ENCODE results near the gene FMO5. TPM values are rescaled to one million over a fixed set of nuclear protein-coding genes. Genes with fewer than 3 reads are reported as not detected.

The FMO5 gene
- polyA plus RNA-seq, 1 donor (not counting 4 experiments of a cell fraction or from before 2014, with no cell fraction given): 0.31 TPM

- dilution Hi-C loops (cut with MboI; ENCODE audit: extremely low pct_ligation_motif_present, low sequenced_read_pairs): no loop called here
- Histone ChIP-seq H3K9me3 (ENCODE audit: control insufficient read depth, low read depth, low read length) (no peaks in the 10 kb centered on the region), H3K9ac (ENCODE audit: control insufficient read depth, extremely low read depth, insufficient read depth, low read length) (no peak overlapping the region), H3K4me2 (ENCODE audit: control insufficient read depth, extremely low read depth, insufficient read depth, low read depth, low read length) (no peak overlapping the region), H3K36me3 (ENCODE audit: control insufficient read depth in 2 of 2, extremely low read depth in 1 of 2, insufficient read depth in 2 of 2, low read length in 2 of 2) (peaks cover 15 to 32% of the 10 kb centered on the region in 2 experiments), H4K20me1 (ENCODE audit: control insufficient read depth, extremely low read depth, insufficient read depth, low read length) (no peaks in the 10 kb centered on the region), H2AFZ (ENCODE audit: control insufficient read depth, low read length) (no peak overlapping the region), H3K79me2 (ENCODE audit: control insufficient read depth, insufficient read depth, low read length) (no peaks in the 10 kb centered on the region), H3K4me3 (ENCODE audit: control insufficient read depth in 2 of 3, extremely low read depth in 1 of 3, insufficient read depth in 2 of 3, low read depth in 1 of 3, low read length in 3 of 3) (no peak overlapping the region), H3K27me3 (ENCODE audit: control insufficient read depth, extremely low read depth, insufficient read depth, low read length) (no peaks in the 10 kb centered on the region), H3K27ac (ENCODE audit: control insufficient read depth, insufficient read depth, low read length) (no peak overlapping the region), H3K4me1 (ENCODE audit: control insufficient read depth, extremely low read depth, insufficient read depth, low read length) (peaks cover 11% of the 10 kb centered on the region), H3K9me1 (ENCODE audit: control insufficient read depth, extremely low read depth, insufficient read depth, low read length) (no peaks in the 10 kb centered on the region)
- DNase-seq (ENCODE audit: low read depth, low spot score): no peak
- FAIRE-seq: no peak
- TF ChIP-seq CTCF (optimal IDR thresholded peaks at IDR 0.05 in 1 of 3, IDR thresholded peaks at IDR 0.05 in 1 of 3, conservative IDR thresholded peaks at IDR 0.05 in 1 of 3; ENCODE audit: extremely low read depth in 1 of 3, insufficient read depth in 2 of 3, low read length in 3 of 3) (no peak), EZH2 (IDR thresholded peaks at IDR 0.05; ENCODE audit: low read length) (no peak)
Measured at GRCh38 chr1:147267711-147268110, 42.6 kb upstream of the FMO5 start.

GRCh38 chr1:147266381-147266780 is 41.2 kb upstream of the FMO5 start:
- no peak for FAIRE-seq
- Histone ChIP-seq H4K20me1 (ENCODE audit: control insufficient read depth, extremely low read depth, insufficient read depth, low read length) (no peaks in the 10 kb centered on the region), H3K4me2 (ENCODE audit: control insufficient read depth, extremely low read depth, insufficient read depth, low read depth, low read length) (no peak overlapping the region), H3K9me3 (ENCODE audit: control insufficient read depth, low read depth, low read length) (no peaks in the 10 kb centered on the region), H3K27ac (ENCODE audit: control insufficient read depth, insufficient read depth, low read length) (no peak overlapping the region), H3K9me1 (ENCODE audit: control insufficient read depth, extremely low read depth, insufficient read depth, low read length) (no peaks in the 10 kb centered on the region), H2AFZ (ENCODE audit: control insufficient read depth, low read length) (no peak overlapping the region), H3K27me3 (ENCODE audit: control insufficient read depth, extremely low read depth, insufficient read depth, low read length) (no peaks in the 10 kb centered on the region), H3K9ac (ENCODE audit: control insufficient read depth, extremely low read depth, insufficient read depth, low read length) (no peak overlapping the region), H3K79me2 (ENCODE audit: control insufficient read depth, insufficient read depth, low read length) (no peaks in the 10 kb centered on the region), H3K4me1 (ENCODE audit: control insufficient read depth, extremely low read depth, insufficient read depth, low read length) (peaks cover 9% of the 10 kb centered on the region), H3K36me3 (ENCODE audit: control insufficient read depth in 2 of 2, extremely low read depth in 1 of 2, insufficient read depth in 2 of 2, low read length in 2 of 2) (peaks cover 11 to 21% of the 10 kb centered on the region in 2 experiments), H3K4me3 (ENCODE audit: control insufficient read depth in 2 of 3, extremely low read depth in 1 of 3, insufficient read depth in 2 of 3, low read depth in 1 of 3, low read length in 3 of 3) (no peak overlapping the region)
- TF ChIP-seq CTCF (optimal IDR thresholded peaks at IDR 0.05 in 1 of 3, IDR thresholded peaks at IDR 0.05 in 1 of 3, conservative IDR thresholded peaks at IDR 0.05 in 1 of 3; ENCODE audit: extremely low read depth in 1 of 3, insufficient read depth in 2 of 3, low read length in 3 of 3): no peak
- TF ChIP-seq EZH2 (IDR thresholded peaks at IDR 0.05; ENCODE audit: low read length): no peak
- dilution Hi-C loops (cut with MboI; ENCODE audit: extremely low pct_ligation_motif_present, low sequenced_read_pairs): no loop called here
- no peak for DNase-seq (ENCODE audit: low read depth, low spot score)

Data from keratinocyte (primary cell).